HEK293 (cell line): ENCODE results near the gene CD300LG.

ENCODE experiments used
- CTCF ChIA-PET: fragments of 350-600 bp; formaldehyde crosslinking; extraction: SDS; loops from one replicate; lab custom pipeline; 2021; ENCODE audit warnings: antibody characterized with exemption; lab: Yijun Ruan, JAX
- POLR2A ChIA-PET: fragments of 300-600 bp; formaldehyde crosslinking; extraction: SDS; loops from one replicate; lab custom pipeline; 2020; ENCODE audit warnings: antibody characterized with exemption, inconsistent platforms; lab: Yijun Ruan, JAX
- H3K27ac ChIP-seq: fragments of 200-500 bp; sonication (Bioruptor generic); 2 replicates; pipeline ENCODE4 v1.5.1; 2014; ENCODE audit warnings: low read depth, low read length, control low read depth, inconsistent platforms; ENCODE audit errors: extremely low read depth
- H3K36me3 ChIP-seq, 2 experiments: fragments of 200-500 bp in 1 of 2; sonication (Bioruptor generic) in 1 of 2; 1 replicate in 1 of 2; 2 replicates in 1 of 2; pipeline ENCODE4 v1.5.1; 2014 to 2017; ENCODE audit warnings: inconsistent platforms in 2 of 2, low read length in 2 of 2; ENCODE audit not compliant: control insufficient read depth in 2 of 2, insufficient read depth in 1 of 2
- H3K4me1 ChIP-seq: fragments of 200-500 bp; sonication (Bioruptor generic); 2 replicates; pipeline ENCODE4 v1.5.1; 2014; ENCODE audit warnings: mild to moderate bottlenecking, low read length, inconsistent platforms; ENCODE audit not compliant: control insufficient read depth, insufficient read depth
- H3K4me3 ChIP-seq: 2 replicates; pipeline ENCODE4 v1.5.1; 2011; ENCODE audit warnings: low read depth, mild to moderate bottlenecking, control low read depth, low read length, moderate library complexity
- H3K9me3 ChIP-seq: fragments of 200-500 bp; sonication (Bioruptor generic); 2 replicates; pipeline ENCODE4 v1.5.1; 2014; ENCODE audit warnings: low read depth, low read length, inconsistent platforms; ENCODE audit not compliant: control insufficient read depth, insufficient read depth
- BCL11A ChIP-seq: fragments of 450-650 bp; formaldehyde crosslinking; IDR thresholded peaks from 2 replicates; pipeline ENCODE4 v1.5.1; 2016; ENCODE audit warnings: low read depth, missing biosample characterization, missing genetic modification characterization
- HOXD13 ChIP-seq: sonication (generic); formaldehyde crosslinking; IDR thresholded peaks from 2 replicates; pipeline ENCODE4 v1.8.0; 2022; ENCODE audit warnings: missing genetic modification reagents, borderline replicate concordance
- KLF16 ChIP-seq: fragments of 450-650 bp; formaldehyde crosslinking; IDR thresholded peaks from 2 replicates; pipeline ENCODE4 v1.5.1; 2017; ENCODE audit warnings: missing biosample characterization, missing genetic modification characterization
- KLF8 ChIP-seq: fragments of 450-650 bp; formaldehyde crosslinking; IDR thresholded peaks from 2 replicates; pipeline ENCODE4 v1.5.1; 2016; ENCODE audit warnings: missing biosample characterization, missing genetic modification characterization
- PATZ1 ChIP-seq: fragments of 450-650 bp; formaldehyde crosslinking; IDR thresholded peaks from 2 replicates; pipeline ENCODE4 v1.5.1; 2016; ENCODE audit warnings: missing biosample characterization, missing genetic modification characterization
- RBAK ChIP-seq: fragments of 450-650 bp; formaldehyde crosslinking; IDR thresholded peaks from 2 replicates; pipeline ENCODE4 v1.5.1; 2016; ENCODE audit warnings: missing biosample characterization, missing genetic modification characterization
- SCRT1 ChIP-seq: fragments of 450-650 bp; formaldehyde crosslinking; IDR thresholded peaks from 2 replicates; pipeline ENCODE4 v1.5.1; 2016; ENCODE audit warnings: missing biosample characterization, missing genetic modification characterization, borderline replicate concordance
- TSHZ1 ChIP-seq: fragments of 450-650 bp; formaldehyde crosslinking; IDR thresholded peaks from 2 replicates; pipeline ENCODE4 v1.5.1; 2016; ENCODE audit warnings: missing biosample characterization, missing genetic modification characterization, borderline replicate concordance
- ZBTB7A ChIP-seq: fragments of 450-650 bp; formaldehyde crosslinking; IDR thresholded peaks from 2 replicates; pipeline ENCODE4 v1.5.1; 2016; ENCODE audit warnings: low read depth, missing biosample characterization, missing genetic modification characterization
- ZFP69B ChIP-seq: fragments of 450-650 bp; formaldehyde crosslinking; IDR thresholded peaks from 2 replicates; pipeline ENCODE4 v1.5.1; 2016; ENCODE audit warnings: missing biosample characterization, missing genetic modification characterization
- ZIC2 ChIP-seq: fragments of 450-650 bp; formaldehyde crosslinking; IDR thresholded peaks from 2 replicates; pipeline ENCODE4 v1.5.1; 2016; ENCODE audit warnings: missing biosample characterization, missing genetic modification characterization
- ZNF146 ChIP-seq: fragments of 450-650 bp; formaldehyde crosslinking; IDR thresholded peaks from 2 replicates; pipeline ENCODE4 v1.5.1; 2016; ENCODE audit warnings: missing biosample characterization, missing genetic modification characterization
- ZNF26 ChIP-seq: fragments of 450-650 bp; formaldehyde crosslinking; IDR thresholded peaks from 2 replicates; pipeline ENCODE4 v1.5.1; 2016; ENCODE audit warnings: missing biosample characterization, missing genetic modification characterization
- ZNF335 ChIP-seq: fragments of 450-650 bp; formaldehyde crosslinking; conservative IDR thresholded peaks from 2 replicates; pipeline ENCODE4 v1.5.1; 2016; ENCODE audit warnings: missing biosample characterization, missing genetic modification characterization
- ZNF423 ChIP-seq: fragments of 450-650 bp; formaldehyde crosslinking; IDR thresholded peaks from 2 replicates; pipeline ENCODE4 v1.5.1; 2016; ENCODE audit warnings: missing biosample characterization, missing genetic modification characterization
- ZNF513 ChIP-seq: fragments of 450-650 bp; IDR thresholded peaks from 2 replicates; pipeline ENCODE4 v1.5.1; 2018; ENCODE audit warnings: missing biosample characterization, missing genetic modification characterization
- ZNF624 ChIP-seq: fragments of 450-650 bp; formaldehyde crosslinking; IDR thresholded peaks from 2 replicates; pipeline ENCODE4 v1.5.1; 2017; ENCODE audit warnings: missing biosample characterization, missing genetic modification characterization
- ZNF639 ChIP-seq: fragments of 450-650 bp; formaldehyde crosslinking; IDR thresholded peaks from 2 replicates; pipeline ENCODE4 v1.5.1; 2016; ENCODE audit warnings: missing biosample characterization, missing genetic modification characterization
- ZNF664 ChIP-seq: fragments of 450-650 bp; formaldehyde crosslinking; IDR thresholded peaks from 2 replicates; pipeline ENCODE4 v1.5.1; 2016; ENCODE audit warnings: missing biosample characterization, missing genetic modification characterization
- ZNF707 ChIP-seq: fragments of 450-650 bp; formaldehyde crosslinking; IDR thresholded peaks from 2 replicates; pipeline ENCODE4 v1.5.1; 2016; ENCODE audit warnings: missing biosample characterization, missing genetic modification characterization
- ZNF791 ChIP-seq: fragments of 450-650 bp; formaldehyde crosslinking; IDR thresholded peaks from 2 replicates; pipeline ENCODE4 v1.5.1; 2016; ENCODE audit warnings: missing biosample characterization, missing genetic modification characterization
- ZNF843 ChIP-seq: fragments of 450-650 bp; formaldehyde crosslinking; IDR thresholded peaks from 2 replicates; pipeline ENCODE4 v1.5.1; 2016; ENCODE audit warnings: missing biosample characterization, missing genetic modification characterization
- ZSCAN4 ChIP-seq: fragments of 450-650 bp; formaldehyde crosslinking; IDR thresholded peaks from 2 replicates; pipeline ENCODE4 v1.5.1; 2017; ENCODE audit warnings: missing biosample characterization, missing genetic modification characterization
- ZSCAN5A ChIP-seq: fragments of 450-650 bp; formaldehyde crosslinking; IDR thresholded peaks from 2 replicates; pipeline ENCODE4 v1.5.1; 2016; ENCODE audit warnings: missing biosample characterization, missing genetic modification characterization

CD300LG gene

GRCh38 chr17:43900858-43901754, 54.1 kb downstream of the CD300LG start:
- H3K9me3 ChIP-seq: no peaks in the 10 kb centered on the region
- H3K36me3 ChIP-seq: peaks cover 0 to 12% of the 10 kb centered on the region in 2 experiments; a peak in 1 of 3 replicates
- peaks cover 14% of the 10 kb centered on the region for H3K4me1 ChIP-seq
- peak overlapping the region; percentile 48 for H3K4me3 ChIP-seq
- ChIA-PET CTCF (interaction anchor here (0.5 to 5.5 kb wide), 9 partner anchors 9 to 164 kb away, joined by 3 to 39 read pairs (median 7); no protein-coding TSS in a partner anchor), POLR2A (interaction anchor here (0.5 to 0.6 kb wide), 3 partner anchors 43 to 376 kb away, joined by 4 to 8 read pairs (median 5); no protein-coding TSS in a partner anchor)
- H3K27ac ChIP-seq: no peak overlapping the region
- TF ChIP-seq ZNF513 (no peak), ZNF335 (peak; percentile 75), SCRT1 (tag by site-specific recombination) (no peak), ZNF423 (tag by site-specific recombination) (no peak), ZNF146 (tag by site-specific recombination) (no peak), ZBTB7A (tag by site-specific recombination) (peak; percentile 76; the same call in 1 of the 2 replicates), ZNF707 (tag by site-specific recombination) (no peak), ZIC2 (tag by site-specific recombination) (no peak), BCL11A (no peak), ZNF639 (no peak), KLF16 (tag by site-specific recombination) (no peak), RBAK (tag by site-specific recombination) (no peak), ZSCAN4 (tag by site-specific recombination) (no peak), ZSCAN5A (tag by site-specific recombination) (no peak), ZFP69B (tag by site-specific recombination) (no peak), ZNF843 (no peak), ZNF624 (tag by site-specific recombination) (no peak), TSHZ1 (tag by site-specific recombination) (no peak), HOXD13 (CRISPR knock-in tag) (no peak), PATZ1 (peak; percentile 7; the same call in 1 of the 2 replicates), ZNF26 (tag by site-specific recombination) (no peak), KLF8 (no peak), ZNF791 (tag by site-specific recombination) (no peak), ZNF664 (tag by site-specific recombination) (no peak)
